OCI-LY1 (cell line): ENCODE results near the gene TRUB2.

ENCODE experiments used
- EZH2 ChIP-seq: fragments of 200-600 bp; sonication (generic), shearing (Covaris generic); IDR thresholded peaks from 2 replicates; pipeline ENCODE4 v1.8.0; 2017; ENCODE audit warnings: borderline replicate concordance, mixed run types, mild to moderate bottlenecking, antibody characterized with exemption, low read length, moderate library complexity, mixed read lengths
- TF ChIP-seq, protein P1 (sequence below): fragments of 200-600 bp; sonication (generic), shearing (Covaris generic); IDR thresholded peaks from 2 replicates; pipeline ENCODE4 v1.5.1; 2017; ENCODE audit warnings: mild to moderate bottlenecking, antibody characterized with exemption, low read length, moderate library complexity, mixed read lengths

DNA sequence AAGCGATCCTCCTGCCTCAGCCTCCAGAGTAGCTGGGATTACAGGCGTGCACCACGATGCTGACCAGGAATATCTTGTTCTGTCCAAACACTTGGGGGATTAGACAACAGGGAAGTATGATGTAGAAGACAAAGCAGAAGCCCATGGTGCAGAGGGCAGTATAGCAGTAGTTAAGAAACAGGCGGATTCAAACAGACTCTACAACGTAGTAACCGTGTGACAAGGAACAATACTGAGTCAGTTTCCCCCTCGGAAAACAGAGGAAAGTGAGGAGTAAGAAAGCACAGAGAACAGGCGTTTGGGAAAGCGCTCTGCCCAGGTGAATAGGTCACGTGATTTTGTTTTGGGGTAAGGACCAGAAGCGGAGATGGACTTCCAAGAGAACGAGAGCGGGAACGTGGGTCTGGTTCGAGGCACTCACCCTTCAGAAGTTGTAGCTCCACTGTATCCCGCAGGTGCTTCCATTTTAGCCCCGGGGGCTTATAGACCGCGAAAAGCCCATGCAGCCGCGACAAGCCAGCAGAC, 306 bp downstream of the TRUB2 start:
- TF ChIP-seq, protein P1, sequence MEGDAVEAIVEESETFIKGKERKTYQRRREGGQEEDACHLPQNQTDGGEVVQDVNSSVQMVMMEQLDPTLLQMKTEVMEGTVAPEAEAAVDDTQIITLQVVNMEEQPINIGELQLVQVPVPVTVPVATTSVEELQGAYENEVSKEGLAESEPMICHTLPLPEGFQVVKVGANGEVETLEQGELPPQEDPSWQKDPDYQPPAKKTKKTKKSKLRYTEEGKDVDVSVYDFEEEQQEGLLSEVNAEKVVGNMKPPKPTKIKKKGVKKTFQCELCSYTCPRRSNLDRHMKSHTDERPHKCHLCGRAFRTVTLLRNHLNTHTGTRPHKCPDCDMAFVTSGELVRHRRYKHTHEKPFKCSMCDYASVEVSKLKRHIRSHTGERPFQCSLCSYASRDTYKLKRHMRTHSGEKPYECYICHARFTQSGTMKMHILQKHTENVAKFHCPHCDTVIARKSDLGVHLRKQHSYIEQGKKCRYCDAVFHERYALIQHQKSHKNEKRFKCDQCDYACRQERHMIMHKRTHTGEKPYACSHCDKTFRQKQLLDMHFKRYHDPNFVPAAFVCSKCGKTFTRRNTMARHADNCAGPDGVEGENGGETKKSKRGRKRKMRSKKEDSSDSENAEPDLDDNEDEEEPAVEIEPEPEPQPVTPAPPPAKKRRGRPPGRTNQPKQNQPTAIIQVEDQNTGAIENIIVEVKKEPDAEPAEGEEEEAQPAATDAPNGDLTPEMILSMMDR, result no peak
- TF ChIP-seq EZH2, result no peak
